ENCODE data around the gene GSK3A.

GRCh38 chr19:42189133-42189532 lies 53.3 kb downstream of the GSK3A start:
- no peak for TF ChIP-seq POLR2A (IDR thresholded peaks at IDR 0.05; ENCODE audit: low read depth, low read length)
- TF ChIP-seq POLR2AphosphoS5 (IDR thresholded peaks at IDR 0.05; ENCODE audit: low read depth, low read length) = no peak
- no peak for TF ChIP-seq SPI1 (IDR thresholded peaks at IDR 0.05; ENCODE audit: low read depth, low read length)
- TF ChIP-seq POU2F2 (IDR thresholded peaks at IDR 0.05; ENCODE audit: low read depth, low read length) = no peak
- no peak for TF ChIP-seq TAF1 (IDR thresholded peaks at IDR 0.05; ENCODE audit: low read depth, low read length)

All from GM12891 (cell line).